Endothelial cell of umbilical vein (primary cell): ENCODE data around the gene SLC25A48. TPM values are rescaled to one million over a fixed set of nuclear protein-coding genes. Genes with fewer than 3 reads are reported as not detected.

ENCODE experiments used
- BruUV-seq: library from RNA; stranded (reverse); fragments of 400-500 nt; replicated peaks from 2 replicates; lab custom pipeline; 2021; lab: Mats Ljungman, UMichigan
- CTCF ChIA-PET: fragments of 300-600, 350-600 bp; sonication (Branson Sonifier 250); formaldehyde crosslinking; loops from one replicate; lab custom pipeline; 2021; ENCODE audit warnings: antibody characterized with exemption, inconsistent platforms; lab: Charles Lee
- POLR2A ChIA-PET: fragments of 300-600, 350-600 bp; sonication (Branson Sonifier 250); formaldehyde crosslinking; loops from one replicate; lab custom pipeline; 2021; ENCODE audit warnings: antibody characterized with exemption, inconsistent platforms; lab: Charles Lee
- DNase-seq: peaks from one replicate; pipeline ENCODE4 v3.0.0-alpha.2; 2011; ENCODE audit warnings: low read depth, low spot score
- FAIRE-seq: peaks from 2 replicates; lab custom pipeline; 2011; peaks lifted over from hg19 to GRCh38; lab: Jason Lieb, UNC
- H2AFZ ChIP-seq: 2 replicates; pipeline ENCODE4 v1.6.0; 2012; ENCODE audit warnings: low read depth, low read length, control low read depth, inconsistent platforms
- H3K27ac ChIP-seq: 2 replicates; pipeline ENCODE4 v1.5.1; 2011; ENCODE audit warnings: low read depth, mild to moderate bottlenecking, control low read depth, low read length, moderate library complexity; ENCODE audit not compliant: insufficient read depth
- H3K27me3 ChIP-seq, 2 experiments: 2 replicates each; pipeline versions ENCODE4 v1.6.0 to v1.6.1; 2011; ENCODE audit warnings: low read length in 2 of 2, mixed read lengths in 1 of 2; ENCODE audit not compliant: control insufficient read depth in 2 of 2, insufficient read depth in 2 of 2
- H3K36me3 ChIP-seq, 2 experiments: 2 replicates in 1 of 2; 3 replicates in 1 of 2; pipeline ENCODE4 v1.5.1; 2011; ENCODE audit warnings: low read length in 2 of 2, mild to moderate bottlenecking in 1 of 2, moderate library complexity in 1 of 2; ENCODE audit not compliant: control insufficient read depth in 2 of 2, insufficient read depth in 2 of 2; ENCODE audit errors: extremely low read depth in 1 of 2
- H3K4me1 ChIP-seq: 3 replicates; pipeline ENCODE4 v1.5.1; 2011; ENCODE audit warnings: mild to moderate bottlenecking, low read length; ENCODE audit not compliant: control insufficient read depth, insufficient read depth; ENCODE audit errors: extremely low read depth
- H3K4me2 ChIP-seq: 2 replicates; pipeline ENCODE4 v1.6.1; 2011; ENCODE audit warnings: low read length, control low read depth, mixed read lengths; ENCODE audit not compliant: insufficient read depth
- H3K4me3 ChIP-seq, 3 experiments: fragments of 200-600 bp in 1 of 3; sonication (generic), shearing (Covaris generic) in 1 of 3; replicated peaks in 1 of 3; 2 replicates each; pipeline ENCODE4 v1.5.1; 2011 to 2016; ENCODE audit warnings: control low read depth in 3 of 3, low read length in 3 of 3, mild to moderate bottlenecking in 2 of 3, inconsistent platforms in 1 of 3, low read depth in 1 of 3, moderate library complexity in 1 of 3; ENCODE audit not compliant: insufficient read depth in 1 of 3
- H3K79me2 ChIP-seq: 2 replicates; pipeline ENCODE4 v1.6.0; 2012; ENCODE audit warnings: low read length, inconsistent platforms; ENCODE audit not compliant: control insufficient read depth, insufficient read depth
- H3K9ac ChIP-seq: replicated peaks from 2 replicates; pipeline ENCODE3; 2011; ENCODE audit warnings: low read length, control low read depth; ENCODE audit not compliant: insufficient read depth; ENCODE audit errors: extremely low read depth
- H3K9me1 ChIP-seq: replicated peaks from 3 replicates; pipeline ENCODE4 v1.6.0; 2011; ENCODE audit warnings: mild to moderate bottlenecking, low read length; ENCODE audit not compliant: control insufficient read depth, insufficient read depth; ENCODE audit errors: extremely low read depth
- H3K9me3 ChIP-seq: replicated peaks from 2 replicates; pipeline ENCODE4 v1.5.1; 2012; ENCODE audit warnings: low read length, inconsistent platforms; ENCODE audit not compliant: control insufficient read depth, insufficient read depth
- H4K20me1 ChIP-seq: replicated peaks from 2 replicates; pipeline ENCODE3; 2011; ENCODE audit warnings: mild to moderate bottlenecking, low read length; ENCODE audit not compliant: control insufficient read depth, insufficient read depth; ENCODE audit errors: extremely low read depth
- CTCF ChIP-seq, 2 donors: IDR thresholded peaks; 1 replicate in 1 of 2; 2 replicates in 1 of 2; pipeline ENCODE4 v1.5.1; 2011; ENCODE audit warnings: low read length in 2 of 2, mild to moderate bottlenecking in 2 of 2, moderate library complexity in 2 of 2, control low read depth in 1 of 2, inconsistent platforms in 1 of 2, low read depth in 1 of 2; ENCODE audit not compliant: insufficient read depth in 1 of 2; ENCODE audit errors: extremely low read depth in 1 of 2
- EZH2 ChIP-seq: IDR thresholded peaks from 2 replicates; pipeline ENCODE4 v1.6.1; 2012; ENCODE audit warnings: borderline replicate concordance, low read depth, mild to moderate bottlenecking, moderate library complexity, low read length, inconsistent platforms; ENCODE audit not compliant: severe bottlenecking
- FOS ChIP-seq: IDR thresholded peaks from 2 replicates; pipeline ENCODE4 v1.6.1; 2011; ENCODE audit warnings: mild to moderate bottlenecking, low read length, moderate library complexity, borderline replicate concordance; ENCODE audit not compliant: insufficient read depth
- GATA2 ChIP-seq: IDR thresholded peaks from 2 replicates; pipeline ENCODE4 v1.7.0; 2011; ENCODE audit warnings: low read depth, mild to moderate bottlenecking, moderate library complexity, mixed read lengths, low read length; ENCODE audit not compliant: insufficient read length, insufficient read depth
- JUN ChIP-seq: IDR thresholded peaks from 2 replicates; pipeline ENCODE4 v1.6.1; 2011; ENCODE audit warnings: borderline replicate concordance, low read depth; ENCODE audit not compliant: insufficient read length, insufficient read depth
- MAX ChIP-seq: IDR thresholded peaks from 2 replicates; pipeline ENCODE4 v1.6.1; 2011; ENCODE audit not compliant: insufficient read depth, insufficient read length
- MYC ChIP-seq: IDR thresholded peaks from one replicate; pipeline ENCODE4 v1.6.1; 2011; ENCODE audit warnings: mild to moderate bottlenecking, low read depth, low read length
- POLR2A ChIP-seq: IDR thresholded peaks from 2 replicates; pipeline ENCODE4 v1.6.1; 2012; ENCODE audit warnings: low read depth, mild to moderate bottlenecking, control low read depth, low read length
- POLR2AphosphoS5 ChIP-seq: IDR thresholded peaks from 2 replicates; pipeline ENCODE4 v1.6.1; 2012; ENCODE audit warnings: low read depth, mild to moderate bottlenecking, control low read depth, low read length, moderate library complexity; ENCODE audit not compliant: insufficient read depth
- dilution Hi-C: fragments of 300-500 bp; cut with MboI; formaldehyde crosslinking; loops from one replicate; pipeline ENCODE4 v1.15.0; 2019; ENCODE audit warnings: low sequenced_read_pairs; ENCODE audit not compliant: extremely low pct_ligation_motif_present
- intact Hi-C: fragments of 100-400 bp; cut with micrococcal nuclease; formaldehyde crosslinking; loops from one replicate; pipeline ENCODE4 v1.10.0; 2022
- polyA plus RNA-seq, 4 experiments: library from polyadenylated mRNA; depleted of rRNA in 3 of 4; stranded (reverse) in 3 of 4; unstranded in 1 of 4; fragments of >200 nt; gene quantifications; 2 replicates each; pipeline versions ENCODE4 v1.2.1 to v1.2.3, GENCODE V29; 2011 to 2012; ENCODE audit warnings: missing spikeins in 1 of 4
- total RNA-seq: library from RNA; stranded (reverse); gene quantifications from 2 replicates; pipeline ENCODE4 v1.2.3, GENCODE V29; 2021

Gene SLC25A48
- total and polyA plus RNA-seq, 2 donors (not counting 3 experiments of a cell fraction or from before 2014, with no cell fraction given), result not detected

- no peaks in the 10 kb centered on the region for H3K4me1 ChIP-seq
- BruUV-seq, result no TSS peak
- H3K4me2 ChIP-seq, result no peak overlapping the region
- no peak for DNase-seq
- no peak overlapping the region for H3K27ac ChIP-seq
- H3K9me3 ChIP-seq, result no peaks in the 10 kb centered on the region
- intact Hi-C loops, result no loop called here
- H3K4me3 ChIP-seq, result no peak overlapping the region
- FAIRE-seq, result no peak
- peaks cover 0 to 3% of the 10 kb centered on the region in 2 experiments for H3K27me3 ChIP-seq
- dilution Hi-C loops, result no loop called here
- H4K20me1 ChIP-seq, result no peaks in the 10 kb centered on the region
- H3K9ac ChIP-seq, result no peak overlapping the region
- H3K9me1 ChIP-seq, result no peaks in the 10 kb centered on the region
- no peaks in the 10 kb centered on the region for H3K79me2 ChIP-seq
- H2AFZ ChIP-seq, result no peak overlapping the region
- no peaks in the 10 kb centered on the region for H3K36me3 ChIP-seq
- CTCF ChIA-PET, result interaction anchor here (1.2 kb wide), 1 partner anchor 332 kb away, joined by 3 read pairs; no protein-coding TSS in a partner anchor
- POLR2A ChIA-PET, result interaction anchor here (0.7 kb wide), 1 partner anchor 326 kb away, joined by 4 read pairs; no protein-coding TSS in a partner anchor
- no peak for TF ChIP-seq MAX
- no peak for TF ChIP-seq POLR2A
- no peak for TF ChIP-seq CTCF (IDR thresholded peaks at IDR 0.05; ENCODE audit: extremely low read depth in 1 of 2, insufficient read depth in 1 of 2, low read depth in 1 of 2, low read length in 2 of 2)
- no peak for TF ChIP-seq GATA2
- TF ChIP-seq MYC, result no peak
- no peak for TF ChIP-seq FOS
- TF ChIP-seq EZH2, result no peak
- no peak for TF ChIP-seq JUN
- no peak for TF ChIP-seq POLR2AphosphoS5
Measured at GRCh38 chr5:135879591-135879990, 45.1 kb downstream of the SLC25A48 start.
